H1 (cell line): ENCODE data around the gene ZNF177. TPM values are rescaled to one million over a fixed set of nuclear protein-coding genes. Genes with fewer than 3 reads are reported as not detected.

Experiments used
- CTCF ChIA-PET: fragments of 300-600 bp; sonication (Branson Sonifier 250); formaldehyde crosslinking; loops from one replicate; lab custom pipeline; 2021; ENCODE audit not compliant: partially characterized antibody; lab: Charles Lee
- POLR2A ChIA-PET: fragments of 300-600 bp; sonication (Branson Sonifier 250); formaldehyde crosslinking; loops from one replicate; lab custom pipeline; 2021; ENCODE audit warnings: inconsistent platforms; ENCODE audit not compliant: partially characterized antibody; lab: Charles Lee
- DNase-seq, 2 experiments: peaks; one replicate each; pipeline versions ENCODE4 v3.0.0 to v3.0.0-alpha.2; 2010 to 2022; ENCODE audit warnings: low spot score in 2 of 2, low read depth in 1 of 2, mixed read lengths in 1 of 2
- FAIRE-seq: peaks from 2 replicates; lab custom pipeline; 2011; peaks lifted over from hg19 to GRCh38; lab: Jason Lieb, UNC
- H2AFZ ChIP-seq: 2 replicates; pipeline ENCODE4 v1.8.1; 2012; ENCODE audit warnings: low read length, inconsistent platforms
- H2AK5ac ChIP-seq: 2 replicates; pipeline ENCODE4 v1.6.1; 2013; ENCODE audit warnings: low read depth, low read length
- H2BK120ac ChIP-seq: replicated peaks from 2 replicates; pipeline ENCODE3; 2013; ENCODE audit warnings: low read depth, low read length, inconsistent platforms
- H2BK12ac ChIP-seq: 2 replicates; pipeline ENCODE4 v1.6.1; 2013; ENCODE audit warnings: low read depth, low read length
- H2BK15ac ChIP-seq: 2 replicates; pipeline ENCODE4 v1.6.1; 2013; ENCODE audit warnings: low read length
- H2BK20ac ChIP-seq: 2 replicates; pipeline ENCODE4 v1.6.1; 2013; ENCODE audit warnings: low read length
- H2BK5ac ChIP-seq: 2 replicates; pipeline ENCODE4 v1.6.1; 2013; ENCODE audit warnings: low read depth, low read length
- H3K14ac ChIP-seq: 2 replicates; pipeline ENCODE4 v1.6.1; 2013; ENCODE audit warnings: inconsistent platforms; ENCODE audit not compliant: insufficient read length
- H3K18ac ChIP-seq: 2 replicates; pipeline ENCODE4 v1.6.1; 2013; ENCODE audit warnings: low read length; ENCODE audit errors: extremely low read depth
- H3K23ac ChIP-seq: 2 replicates; pipeline ENCODE4 v1.6.1; 2013; ENCODE audit warnings: inconsistent platforms; ENCODE audit not compliant: insufficient read length
- H3K23me2 ChIP-seq: 2 replicates; pipeline ENCODE4 v1.6.1; 2013; ENCODE audit warnings: low read depth, low read length
- H3K27ac ChIP-seq: 2 replicates; pipeline ENCODE4 v1.6.1; 2011; ENCODE audit warnings: low read depth, low read length, inconsistent platforms
- H3K27me3 ChIP-seq, 4 experiments: replicated peaks in 1 of 4; 1 replicate in 1 of 4; 2 replicates in 3 of 4; pipeline versions ENCODE4 v1.6.1 to v1.8.1; 2011 to 2013; ENCODE audit warnings: low read length in 3 of 4, mild to moderate bottlenecking in 3 of 4, inconsistent platforms in 2 of 4, mixed read lengths in 2 of 4, moderate library complexity in 1 of 4; ENCODE audit not compliant: control insufficient read depth in 3 of 4, insufficient read depth in 3 of 4; ENCODE audit errors: extremely low read depth in 1 of 4
- H3K36me3 ChIP-seq, 4 experiments: 2 replicates each; pipeline versions ENCODE4 v1.6.1 to v1.8.1; 2011 to 2013; ENCODE audit warnings: mild to moderate bottlenecking in 4 of 4, low read length in 3 of 4, moderate library complexity in 2 of 4, control low read depth in 1 of 4, inconsistent platforms in 1 of 4; ENCODE audit not compliant: insufficient read depth in 4 of 4, control insufficient read depth in 2 of 4
- H3K4ac ChIP-seq: replicated peaks from 2 replicates; pipeline ENCODE3; 2013; ENCODE audit warnings: low read length, low read depth, mixed read lengths, inconsistent platforms; ENCODE audit not compliant: insufficient read length
- H3K4me1 ChIP-seq, 4 experiments: replicated peaks in 1 of 4; 1 replicate in 1 of 4; 2 replicates in 3 of 4; pipeline versions ENCODE4 v1.6.1 to v1.8.1; 2011 to 2013; ENCODE audit warnings: low read length in 3 of 4, inconsistent platforms in 2 of 4, mixed read lengths in 1 of 4; ENCODE audit not compliant: insufficient read depth in 4 of 4, control insufficient read depth in 3 of 4
- H3K4me2 ChIP-seq, 2 experiments: 2 replicates each; pipeline versions ENCODE4 v1.6.1 to v1.8.1; 2011 to 2013; ENCODE audit warnings: low read depth in 2 of 2, low read length in 2 of 2, control low read depth in 1 of 2, inconsistent platforms in 1 of 2, mild to moderate bottlenecking in 1 of 2; ENCODE audit not compliant: insufficient read depth in 1 of 2
- H3K4me3 ChIP-seq, 4 experiments: fragments of 200-600, 300-600 bp in 1 of 4; sonication (generic), shearing (Covaris generic), sonication (Bioruptor Twin) in 1 of 4; 2 replicates each; pipeline versions ENCODE4 v1.5.1 to v1.8.1; 2011 to 2016; ENCODE audit warnings: low read length in 4 of 4, low read depth in 3 of 4, control low read depth in 2 of 4, inconsistent platforms in 2 of 4, mild to moderate bottlenecking in 2 of 4, mixed read lengths in 1 of 4, moderate library complexity in 1 of 4; ENCODE audit not compliant: insufficient read depth in 2 of 4; ENCODE audit errors: extremely low read depth in 1 of 4
- H3K56ac ChIP-seq: replicated peaks from 2 replicates; pipeline ENCODE3; 2013; ENCODE audit warnings: low read depth, mild to moderate bottlenecking, mixed read lengths, low read length, inconsistent platforms; ENCODE audit not compliant: insufficient read length
- H3K79me1 ChIP-seq: 2 replicates; pipeline ENCODE4 v1.6.1; 2013; ENCODE audit warnings: low read depth, low read length, control low read depth
- H3K79me2 ChIP-seq, 2 experiments: 2 replicates each; pipeline versions ENCODE4 v1.6.1 to v1.8.1; 2012 to 2013; ENCODE audit warnings: low read length in 2 of 2, mild to moderate bottlenecking in 2 of 2, inconsistent platforms in 1 of 2; ENCODE audit not compliant: insufficient read depth in 2 of 2, control insufficient read depth in 1 of 2
- H3K9ac ChIP-seq, 4 experiments: replicated peaks in 1 of 4; 1 replicate in 1 of 4; 2 replicates in 3 of 4; pipeline versions ENCODE4 v1.6.1 to v1.8.1; 2011 to 2013; ENCODE audit warnings: low read depth in 3 of 4, low read length in 3 of 4, control low read depth in 2 of 4, mild to moderate bottlenecking in 2 of 4, moderate library complexity in 2 of 4, inconsistent platforms in 1 of 4; ENCODE audit errors: extremely low read depth in 1 of 4
- H3K9me3 ChIP-seq, 2 experiments: 2 replicates each; pipeline versions ENCODE4 v1.6.1 to v1.8.1; 2012 to 2013; ENCODE audit warnings: mild to moderate bottlenecking in 2 of 2, moderate library complexity in 2 of 2, control low read depth in 1 of 2, inconsistent platforms in 1 of 2, low read depth in 1 of 2, low read length in 1 of 2, mixed read lengths in 1 of 2; ENCODE audit not compliant: insufficient read depth in 2 of 2
- H4K20me1 ChIP-seq, 2 experiments: replicated peaks in 1 of 2; 2 replicates each; pipeline versions ENCODE3 to v1.8.1; 2011 to 2013; ENCODE audit warnings: inconsistent platforms in 2 of 2, low read length in 2 of 2, mild to moderate bottlenecking in 1 of 2; ENCODE audit not compliant: insufficient read depth in 2 of 2, control insufficient read depth in 1 of 2
- H4K5ac ChIP-seq: 2 replicates; pipeline ENCODE4 v1.6.1; 2013; ENCODE audit warnings: low read length, low read depth, mixed read lengths, inconsistent platforms; ENCODE audit not compliant: insufficient read length
- H4K8ac ChIP-seq: 2 replicates; pipeline ENCODE4 v1.8.0; 2013; ENCODE audit warnings: mild to moderate bottlenecking, moderate library complexity, low read length, inconsistent platforms; ENCODE audit not compliant: insufficient read depth; ENCODE audit errors: extremely low read depth
- H4K91ac ChIP-seq: replicated peaks from 2 replicates; pipeline ENCODE3; 2013; ENCODE audit warnings: low read length, mixed read lengths, inconsistent platforms; ENCODE audit not compliant: insufficient read length
- FOSL1 ChIP-seq: IDR thresholded peaks from 2 replicates; pipeline ENCODE4 v1.6.1; 2011; ENCODE audit warnings: mild to moderate bottlenecking, low read depth, low read length, moderate library complexity; ENCODE audit not compliant: insufficient read depth
- NANOG ChIP-seq: IDR thresholded peaks from 2 replicates; pipeline ENCODE4 v1.6.1; 2011; ENCODE audit warnings: low read length, low read depth, mild to moderate bottlenecking, inconsistent platforms; ENCODE audit not compliant: insufficient read depth, poor library complexity, severe bottlenecking
- RNF2 ChIP-seq: fragments of 200-900, 300-1000 bp; sonication (generic); IDR thresholded peaks from 2 replicates; pipeline ENCODE4 v1.7.1; 2016; ENCODE audit warnings: borderline replicate concordance, low read depth, mild to moderate bottlenecking, antibody characterized with exemption, low read length; ENCODE audit not compliant: poor library complexity, severe bottlenecking; ENCODE audit errors: missing control alignments
- ZNF274 ChIP-seq: IDR thresholded peaks from 2 replicates; pipeline ENCODE4 v1.7.0; 2012; ENCODE audit warnings: low read length, borderline replicate concordance; ENCODE audit errors: extremely low read depth
- WGBS, 2 experiments: shearing (Covaris generic) in 1 of 2; methylation state at CpG; one replicate each; pipeline versions ENCODE4 v1.1.6 to v1.1.7; 2013 to 2015; ENCODE audit warnings: low lambda C conversion rate in 2 of 2, mixed read lengths in 2 of 2, inconsistent platforms in 1 of 2, low coverage in 1 of 2, missing lambda C conversion rate in 1 of 2; ENCODE audit not compliant: insufficient replicate concordance in 2 of 2, insufficient coverage in 1 of 2, insufficient read length in 1 of 2; ENCODE audit errors: extremely low coverage in 1 of 2, missing lambda C conversion rate in 1 of 2; 5-methylcytosine and 5-hydroxymethylcytosine counted together
- polyA plus RNA-seq, 7 experiments: library from polyadenylated mRNA; depleted of rRNA in 3 of 7; stranded (reverse) in 5 of 7; unstranded in 2 of 7; fragments of >200 nt in 5 of 7; fragments of 200-250 nt in 2 of 7; gene quantifications; 1 replicate in 5 of 7; 2 replicates in 1 of 7; 4 replicates in 1 of 7; pipeline versions ENCODE4 v1.2.1 to v1.2.3, GENCODE V29; 2011 to 2013; ENCODE audit warnings: missing spikeins in 2 of 7, mixed read lengths in 2 of 7
- total RNA-seq: library from RNA; stranded (reverse); fragmentation: NEBNext Ultra II Directional; extraction: Animal tissue kit (Norgen Biotek cat#: 25700); gene quantifications from 2 replicates; pipeline ENCODE4 v1.2.1, GENCODE V29; 2021

The ZNF177 gene
- total and polyA plus RNA-seq, 2 of the 8 experiments (the other 6 are each of a cell fraction or from before 2014, with no cell fraction given), result 3.1 to 5.9 TPM

GRCh38 chr19:9381361-9381785, 18.6 kb downstream of the ZNF177 start:
- Histone ChIP-seq H3K79me1 (no peaks in the 10 kb centered on the region), H2BK15ac (no peak overlapping the region), H3K9me3 (peaks cover 87 to 90% of the 10 kb centered on the region in 2 experiments), H3K56ac (no peak overlapping the region), H2BK120ac (no peak overlapping the region), H3K4me3 (no peak overlapping the region), H3K14ac (no peak overlapping the region), H4K8ac (no peak overlapping the region), H3K27me3 (no peaks in the 10 kb centered on the region), H3K4me1 (no peaks in the 10 kb centered on the region), H3K23me2 (no peaks in the 10 kb centered on the region), H2AFZ (no peak overlapping the region), H2BK20ac (no peak overlapping the region), H3K4me2 (no peak overlapping the region), H3K18ac (no peak overlapping the region), H4K20me1 (no peaks in the 10 kb centered on the region), H3K23ac (no peak overlapping the region), H2AK5ac (no peak overlapping the region), H4K91ac (no peak overlapping the region), H4K5ac (no peak overlapping the region), H3K79me2 (no peaks in the 10 kb centered on the region), H3K4ac (no peak overlapping the region), H2BK5ac (no peak overlapping the region), H3K9ac (peak overlapping the region in 1 of 4 experiments; percentile 34; a peak in 1 of 7 replicates), H3K36me3 (peaks cover 7 to 77% (median 47%) of the 10 kb centered on the region in 4 experiments; a peak in 7 of 8 replicates), H2BK12ac (no peak overlapping the region), H3K27ac (no peak overlapping the region)
- FAIRE-seq, result no peak
- WGBS, 2 experiments, result 68% methylated on average over 4 of the region's 4 CpGs; no CpG with 5 or more reads in 1 of the 2 experiments
- DNase-seq, result no peak
- TF ChIP-seq ZNF274 (peak; percentile 100), NANOG (no peak), RNF2 (no peak), FOSL1 (no peak)
- CTCF ChIA-PET, result no interaction called here
- POLR2A ChIA-PET, result no interaction called here
